ENCODE measurements around the gene KAT5. TPM values are rescaled to one million over a fixed set of nuclear protein-coding genes. Genes with fewer than 3 reads are reported as not detected.

Gene KAT5
- total RNA-seq, 1 experiment from 2014 or later = 56.6 TPM

- peaks cover 14% of the 10 kb centered on the region for H3K27me3 Mint-ChIP-seq (ENCODE audit: low read depth)
- ChIA-PET POLR2A (no interaction called here), CTCF (interaction anchor here (0.6 kb wide), 1 partner anchor 88 kb away, joined by 4 read pairs; no protein-coding TSS in a partner anchor)
- DNase-seq (ENCODE audit: low spot score) (no peak), ATAC-seq (no peak)
- no peaks in the 10 kb centered on the region for H3K36me3 Mint-ChIP-seq
- H3K4me3 Mint-ChIP-seq = no peak overlapping the region
- H3K9me3 Mint-ChIP-seq = peaks cover 17% of the 10 kb centered on the region
- no peaks in the 10 kb centered on the region for H3K4me1 Mint-ChIP-seq
- H3K27ac Mint-ChIP-seq = no peak overlapping the region
- no peak for TF ChIP-seq NR3C1 (CRISPR knock-in tag; conservative IDR thresholded peaks at IDR 0.05; ENCODE audit: low read depth)
- no peak for TF ChIP-seq ZNF263 (CRISPR knock-in tag; IDR thresholded peaks at IDR 0.05; ENCODE audit: low read depth)
- no peak for TF ChIP-seq NFYB (CRISPR knock-in tag; conservative IDR thresholded peaks at IDR 0.05; ENCODE audit: low read depth)
- no peak for TF ChIP-seq TCF7 (CRISPR knock-in tag; IDR thresholded peaks at IDR 0.05; ENCODE audit: low read depth)
- TF ChIP-seq E2F4 (CRISPR knock-in tag; IDR thresholded peaks at IDR 0.05; ENCODE audit: borderline replicate concordance, low read depth) = no peak
- TF ChIP-seq FOXP4 (CRISPR knock-in tag; IDR thresholded peaks at IDR 0.05) = no peak
- no peak for TF ChIP-seq ZNF532 (CRISPR knock-in tag; IDR thresholded peaks at IDR 0.05; ENCODE audit: borderline replicate concordance)
- TF ChIP-seq ZNF232 (CRISPR knock-in tag; IDR thresholded peaks at IDR 0.05) = no peak
- no peak for TF ChIP-seq HMGXB4 (CRISPR knock-in tag; IDR thresholded peaks at IDR 0.05)
- TF ChIP-seq CREM (CRISPR knock-in tag; IDR thresholded peaks at IDR 0.05) = no peak
- no peak for TF ChIP-seq NR1H2 (CRISPR knock-in tag; IDR thresholded peaks at IDR 0.05)
- TF ChIP-seq PRRX2 (CRISPR knock-in tag; IDR thresholded peaks at IDR 0.05) = no peak
- no peak for TF ChIP-seq ELF4 (CRISPR knock-in tag; IDR thresholded peaks at IDR 0.05; ENCODE audit: low read depth)
- TF ChIP-seq PRDM15 (CRISPR knock-in tag; IDR thresholded peaks at IDR 0.05) = no peak
- no peak for TF ChIP-seq ZNF512 (CRISPR knock-in tag; IDR thresholded peaks at IDR 0.05; ENCODE audit: borderline replicate concordance)
- TF ChIP-seq ATF1 (CRISPR knock-in tag; IDR thresholded peaks at IDR 0.05) = no peak
- no peak for TF ChIP-seq ZMAT4 (CRISPR knock-in tag; IDR thresholded peaks at IDR 0.05)
- TF ChIP-seq CTCF (IDR thresholded peaks at IDR 0.05) = no peak
- TF ChIP-seq ZNF396 (CRISPR knock-in tag; IDR thresholded peaks at IDR 0.05; ENCODE audit: borderline replicate concordance) = no peak
Observed at GRCh38 chr11:65700399-65700798, 11.7 kb upstream of the KAT5 start.

All from WTC11 (cell line).